ENCODE results near the gene SWT1.
"Not testable (repeated sequence)": the region's sequence is repeated elsewhere in the genome, so short reads cannot be mapped to it uniquely, and the experiment has no call there.

SWT1 gene

DNA sequence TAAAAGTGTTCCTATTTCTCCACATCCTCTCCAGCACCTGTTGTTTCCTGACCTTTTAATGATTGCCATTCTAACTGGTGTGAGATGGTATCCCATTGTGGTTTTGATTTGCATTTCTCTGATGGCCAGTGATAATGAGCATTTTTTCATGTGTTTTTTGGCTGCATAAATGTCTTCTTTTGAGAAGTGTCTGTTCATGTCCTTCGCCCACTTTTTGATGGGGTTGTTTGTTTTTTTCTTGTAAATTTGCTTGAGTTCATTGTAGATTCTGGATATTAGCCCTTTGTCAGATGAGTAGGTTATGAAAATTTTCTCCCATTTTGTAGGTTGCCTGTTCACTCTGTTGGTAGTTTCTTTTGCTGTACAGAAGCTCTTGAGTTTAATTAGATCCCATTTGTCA is 95.4 kb downstream of the SWT1 start:
- not testable (repeated sequence) for DNase-seq

DNA sequence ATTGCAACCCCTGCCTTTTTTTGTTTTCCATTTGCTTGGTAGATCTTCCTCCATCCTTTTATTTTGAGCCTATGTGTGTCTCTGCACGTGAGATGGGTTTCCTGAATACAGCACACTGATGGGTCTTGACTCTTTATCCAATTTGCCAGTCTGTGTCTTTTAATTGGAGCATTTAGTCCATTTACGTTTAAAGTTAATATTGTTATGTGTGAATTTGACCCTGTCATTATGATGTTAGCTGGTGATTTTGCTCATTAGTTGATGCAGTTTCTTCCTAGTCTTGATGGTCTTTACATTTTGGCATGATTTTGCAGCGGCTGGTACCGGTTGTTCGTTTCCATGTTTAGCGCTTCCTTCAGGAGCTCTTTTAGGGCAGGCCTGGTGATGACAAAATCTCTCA is 98.6 kb downstream of the SWT1 start:
- DNase-seq: not testable (repeated sequence)

DNA sequence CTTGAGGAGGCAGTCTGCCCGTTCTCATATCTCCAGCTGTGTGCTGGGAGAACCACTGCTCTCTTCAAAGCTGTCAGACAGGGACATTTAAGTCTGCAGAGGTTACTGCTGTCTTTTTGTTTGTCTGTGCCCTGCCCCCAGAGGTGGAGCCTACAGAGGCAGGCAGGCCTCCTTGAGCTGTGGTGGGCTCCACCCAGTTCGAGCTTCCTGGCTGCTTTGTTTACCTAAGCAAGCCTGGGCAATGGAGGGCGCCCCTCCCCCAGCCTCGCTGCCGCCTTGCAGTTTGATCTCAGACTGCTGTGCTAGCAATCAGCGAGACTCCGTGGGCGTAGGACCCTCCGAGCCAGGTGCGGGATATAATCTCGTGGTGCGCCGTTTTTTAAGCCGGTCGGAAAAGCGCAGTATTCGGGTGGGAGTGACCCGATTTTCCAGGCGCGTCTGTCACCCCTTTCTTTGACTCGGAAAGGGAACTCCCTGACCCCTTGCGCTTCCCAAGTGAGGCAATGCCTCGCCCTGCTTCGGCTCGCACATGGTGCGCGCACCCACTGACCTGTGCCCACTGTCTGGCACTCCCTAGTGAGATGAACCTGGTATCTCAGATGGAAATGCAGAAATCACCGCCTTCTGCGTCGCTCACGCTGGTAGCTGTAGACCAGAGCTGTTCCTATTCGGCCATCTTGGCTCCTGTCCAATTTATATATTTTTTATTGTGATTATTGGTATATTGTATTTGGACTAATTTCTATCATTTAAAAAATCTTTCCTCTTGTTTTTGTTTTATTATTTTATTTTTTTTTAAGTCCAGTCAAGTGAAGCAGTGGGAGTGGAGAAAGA is 100.4 kb downstream of the SWT1 start:
- DNase-seq: peak in 1 of 2 experiments; percentile 10

DNA sequence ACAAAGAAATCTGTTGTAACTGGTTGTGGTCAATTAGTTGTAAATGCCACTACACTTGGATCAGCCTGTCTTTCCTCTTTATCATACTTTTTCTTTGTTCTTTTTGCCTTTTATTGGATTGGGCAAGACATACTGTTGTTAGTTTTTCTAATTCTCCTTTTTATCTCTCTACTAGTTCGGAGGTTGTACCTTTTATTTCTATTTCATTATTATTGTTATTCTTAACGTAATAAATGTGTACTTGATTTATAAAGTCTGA is 100.9 kb downstream of the SWT1 start:
- DNase-seq: no peak

DNA sequence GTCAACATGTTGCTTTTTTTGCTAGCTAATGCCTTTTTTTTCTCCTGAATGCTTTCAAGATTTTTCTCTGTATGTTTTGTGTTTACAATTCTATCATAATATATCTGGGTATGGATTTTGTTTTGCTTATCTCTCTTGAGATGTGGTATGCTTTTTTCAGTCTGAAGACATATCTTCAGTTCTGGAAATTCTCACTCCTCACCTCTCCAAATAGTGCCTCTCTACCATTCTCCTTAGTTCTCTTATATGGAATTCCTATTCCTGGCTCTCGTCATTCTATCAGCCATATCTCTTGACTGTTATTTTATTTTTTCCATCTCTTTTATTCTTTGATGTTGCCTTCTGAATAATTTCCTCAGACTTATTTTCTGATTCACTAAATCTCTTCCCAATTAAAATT is 101.7 kb downstream of the SWT1 start:
- no peak for DNase-seq

DNA sequence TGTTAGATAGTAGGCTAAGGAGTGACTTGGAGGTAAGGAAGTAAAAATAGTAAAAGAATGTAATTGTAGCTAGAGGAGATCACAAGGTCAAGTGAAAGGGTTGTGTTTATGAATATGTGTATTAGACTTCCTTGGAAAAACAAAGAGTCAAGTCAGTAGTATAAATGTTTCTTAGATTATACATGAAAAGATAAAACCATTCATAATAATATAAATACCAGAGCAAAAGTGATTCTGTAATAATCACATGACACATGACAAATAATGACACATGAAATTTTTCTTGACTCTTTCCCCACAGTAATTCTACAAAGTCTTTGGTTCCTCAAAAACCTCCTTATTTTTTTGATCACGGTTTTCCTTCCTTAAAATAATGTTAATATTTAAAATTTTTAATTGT is 103.6 kb downstream of the SWT1 start:
- no peak for DNase-seq

DNA sequence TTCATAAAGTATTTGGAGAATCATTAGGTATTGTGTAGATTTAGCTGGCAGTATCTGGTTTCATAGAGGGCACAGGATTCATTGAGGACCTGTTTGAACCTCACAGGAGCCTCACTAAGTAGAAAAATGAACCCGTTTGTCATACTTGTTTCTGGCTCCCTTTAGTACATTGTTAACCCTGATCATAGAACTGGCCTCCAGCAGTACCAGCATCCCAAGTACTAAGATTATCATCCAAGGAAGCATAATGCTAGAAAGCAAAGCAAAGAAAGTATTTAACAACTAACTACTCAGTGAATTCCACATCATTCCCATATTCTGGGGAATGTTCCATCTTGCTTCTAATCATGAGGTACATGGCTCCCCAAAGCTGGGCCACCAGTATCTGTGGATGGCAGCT is 105.2 kb downstream of the SWT1 start:
- no peak for DNase-seq

DNA sequence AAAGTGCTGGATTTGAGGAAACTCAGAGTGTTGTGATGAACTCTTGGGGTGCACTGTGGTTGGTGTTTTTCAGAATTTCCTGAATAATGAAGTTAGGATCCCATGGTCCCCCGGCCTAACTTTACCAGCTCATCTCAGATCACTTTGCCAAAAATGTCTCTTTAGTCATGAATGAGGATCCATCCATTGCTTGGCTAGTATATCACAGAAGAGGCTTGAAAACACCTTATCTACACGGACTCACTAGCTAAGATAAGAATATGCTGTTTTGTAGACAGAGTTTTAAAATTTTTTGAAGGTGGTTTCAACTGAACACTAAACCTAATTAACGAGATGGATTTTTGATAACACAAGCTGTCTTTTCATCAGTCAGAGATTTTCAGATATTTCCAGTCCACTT is 106.3 kb downstream of the SWT1 start:
- DNase-seq: no peak

DNA sequence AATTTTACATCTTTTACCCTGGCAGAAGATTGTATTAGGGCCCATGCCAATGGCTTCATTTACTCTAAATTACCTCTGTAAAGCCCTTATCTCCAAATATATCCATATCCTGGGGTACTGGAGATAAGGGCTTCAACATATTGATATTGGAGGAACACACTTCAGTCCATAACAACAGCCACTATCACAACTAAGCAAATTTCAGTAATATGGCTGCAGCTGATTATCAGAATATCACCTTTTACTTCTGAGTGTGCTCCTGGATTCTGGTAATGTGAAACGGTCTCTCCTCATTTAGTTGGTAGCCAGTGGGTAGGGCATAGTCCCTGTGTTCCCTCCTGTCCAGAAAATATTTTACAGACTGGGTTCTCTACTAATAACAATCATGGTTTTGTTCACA is 106.8 kb downstream of the SWT1 start:
- DNase-seq: no peak

DNA sequence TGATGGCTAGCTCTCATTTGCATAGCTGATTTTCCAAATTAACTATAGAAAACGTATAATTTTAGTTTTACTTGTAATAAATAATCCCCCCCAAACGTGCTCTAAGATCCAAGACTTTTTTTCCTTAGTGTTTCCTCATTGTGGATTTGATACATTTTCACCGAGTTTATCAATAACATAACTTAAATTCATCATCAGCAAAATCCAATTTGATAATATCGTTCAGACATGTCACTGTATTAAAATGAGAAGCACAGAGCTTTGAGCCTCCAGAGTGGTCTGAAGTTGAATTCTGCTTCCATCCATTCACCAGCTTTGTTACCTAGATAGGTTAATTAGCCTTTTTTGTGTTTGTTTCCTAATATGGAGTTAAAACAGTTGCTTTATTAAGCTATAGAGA is 108.3 kb downstream of the SWT1 start:
- DNase-seq: no peak

DNA sequence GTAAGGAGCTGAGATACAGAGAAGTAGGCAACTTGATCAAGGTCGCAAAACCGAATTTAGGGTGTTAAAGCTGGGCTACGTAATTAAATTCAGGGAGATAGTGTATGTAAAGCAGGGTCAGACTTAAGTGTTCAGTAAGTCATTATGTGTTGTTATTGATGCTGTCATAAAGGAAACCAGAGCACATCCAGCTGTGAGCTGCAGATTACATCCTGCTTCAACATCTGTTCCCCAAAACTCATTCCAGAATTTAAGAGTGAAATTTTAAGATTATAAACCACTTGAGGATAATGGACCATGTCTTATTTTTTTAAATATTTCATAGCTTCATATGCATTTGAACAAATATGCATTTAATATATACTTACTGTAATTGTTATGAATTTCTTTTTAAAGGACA is 110.3 kb downstream of the SWT1 start:
- no peak for DNase-seq

DNA sequence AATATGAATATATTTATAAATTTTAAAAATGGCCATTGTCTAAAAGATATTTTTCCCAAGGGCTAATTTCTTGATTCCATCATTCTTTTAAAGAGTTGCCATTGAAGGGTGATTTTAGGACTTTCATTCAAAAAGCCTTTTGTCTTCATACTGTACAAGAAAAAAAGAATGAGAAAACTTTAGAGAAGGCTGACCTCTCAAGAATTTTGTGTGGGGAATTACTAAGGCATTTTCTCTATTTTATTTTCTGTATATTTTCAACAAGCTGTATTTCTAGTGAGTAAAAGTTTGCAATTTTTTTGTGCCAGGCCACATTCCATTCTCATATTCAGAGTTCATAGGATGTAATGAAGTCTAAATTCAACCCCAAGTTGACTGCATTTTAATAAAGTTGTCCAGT is 110.7 kb downstream of the SWT1 start:
- no peak for DNase-seq

DNA sequence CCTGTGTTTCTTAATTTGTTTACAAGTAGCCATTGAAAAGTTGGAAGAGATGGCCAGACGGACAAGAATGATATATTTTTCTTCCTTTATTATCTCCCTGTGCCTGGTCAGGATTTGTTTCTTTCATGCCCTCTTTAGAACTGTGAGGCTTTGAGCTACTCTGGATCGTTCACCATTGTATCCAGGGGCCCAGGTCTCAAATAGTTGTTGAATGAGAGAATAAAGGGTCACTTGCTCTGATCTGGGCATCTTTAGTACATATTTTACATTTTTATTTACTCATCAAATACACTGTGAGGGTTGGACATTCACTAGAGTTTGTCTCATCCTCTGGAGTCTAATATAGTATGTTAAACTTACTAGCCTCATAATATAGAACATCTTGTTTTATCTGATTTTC is 111.4 kb downstream of the SWT1 start:
- no peak for DNase-seq

DNA sequence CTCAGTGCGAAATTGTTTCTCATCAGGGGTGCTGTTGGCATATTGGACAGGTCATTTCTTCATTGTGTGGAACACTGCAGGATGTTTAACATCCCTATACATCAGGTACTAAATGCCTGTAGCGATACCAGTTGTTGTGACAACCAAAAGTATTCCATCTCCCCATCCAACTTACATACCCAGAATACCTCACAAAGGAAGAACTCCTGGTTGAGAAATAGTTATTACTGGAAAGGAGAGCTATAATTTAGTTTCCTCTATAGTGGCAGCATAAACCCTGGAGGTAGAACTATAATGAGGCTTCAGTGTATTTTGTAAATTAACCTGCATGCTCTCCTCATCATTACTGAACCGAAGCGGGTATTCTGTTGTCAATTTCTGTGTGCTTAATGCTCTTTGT is 115.0 kb downstream of the SWT1 start:
- no peak for DNase-seq

DNA sequence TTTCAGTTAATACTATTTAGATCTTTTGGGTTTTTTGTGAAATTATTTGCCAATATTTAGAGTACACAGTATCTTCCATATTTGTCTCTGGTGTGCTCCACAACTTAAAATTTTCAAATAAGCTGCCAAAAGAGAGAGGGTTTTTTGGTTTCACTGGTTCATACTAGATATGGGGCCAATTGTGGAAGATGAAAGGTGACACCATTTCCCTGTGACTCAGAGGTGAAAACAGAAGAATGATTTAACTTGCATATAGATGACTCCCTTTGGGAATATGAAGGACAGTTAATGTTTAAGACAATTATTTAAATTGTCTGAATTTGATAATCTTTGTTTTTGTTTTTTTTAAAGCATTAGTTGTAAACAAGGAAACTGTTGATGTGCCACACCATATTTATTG is 122.6 kb downstream of the SWT1 start:
- DNase-seq: no peak

DNA sequence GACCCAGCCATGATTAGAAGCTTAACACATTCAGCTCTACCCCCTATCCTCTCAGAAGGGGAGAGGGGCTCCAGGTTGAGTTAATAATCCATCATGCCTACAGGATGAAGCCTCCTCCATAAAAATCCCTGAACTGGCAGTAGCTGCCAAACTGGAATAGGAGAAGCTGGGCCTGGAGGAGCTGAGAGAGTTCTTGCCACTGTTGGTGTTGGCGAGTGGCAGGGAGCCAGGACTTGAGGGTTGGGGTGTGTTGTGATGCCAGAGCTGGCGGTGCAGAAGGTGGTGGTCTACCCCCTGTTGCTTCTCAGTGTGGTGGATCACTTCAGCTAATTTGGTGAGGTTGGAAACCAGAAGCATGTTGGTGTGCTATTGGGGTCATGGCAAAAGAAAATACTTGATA is 123.6 kb downstream of the SWT1 start:
- no peak for DNase-seq

DNA sequence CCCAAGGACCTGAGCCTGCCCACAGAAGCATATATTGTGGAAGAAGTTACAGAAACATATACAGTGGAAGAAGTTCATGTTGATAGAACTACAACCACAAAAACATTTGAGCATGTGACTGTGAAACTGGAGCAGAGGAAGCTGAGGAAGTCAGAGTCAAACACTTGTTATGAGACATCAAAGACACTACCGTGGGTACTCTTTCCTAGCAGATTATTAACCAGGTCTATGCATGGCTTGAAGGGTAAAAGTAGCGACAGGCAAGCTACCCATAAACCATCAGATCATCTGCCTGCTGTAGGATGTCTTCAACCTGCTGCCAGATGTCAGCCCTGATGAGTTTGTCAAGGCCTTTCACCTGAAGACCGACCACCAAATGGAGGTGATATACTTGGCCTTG is 124.3 kb downstream of the SWT1 start:
- DNase-seq: no peak

DNA sequence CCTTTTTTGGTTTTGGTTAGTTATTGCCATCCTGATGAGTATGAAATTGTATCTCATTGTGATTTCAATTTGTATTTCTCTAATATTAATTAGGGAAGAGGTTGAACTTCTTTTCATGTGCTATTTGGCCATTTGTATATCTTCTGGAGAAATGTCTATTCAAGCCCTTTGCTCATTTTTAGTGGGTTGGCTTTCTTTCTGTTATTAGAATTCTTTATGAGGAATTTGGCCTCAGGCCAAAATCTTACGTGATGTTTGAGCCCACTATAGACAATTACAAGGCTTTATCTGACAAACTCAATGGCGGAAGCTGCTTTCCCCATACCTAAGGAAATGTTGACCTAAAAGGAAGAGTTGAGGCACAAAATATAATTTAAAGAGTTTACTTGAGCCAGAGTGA is 127.1 kb downstream of the SWT1 start:
- no peak for DNase-seq

DNA sequence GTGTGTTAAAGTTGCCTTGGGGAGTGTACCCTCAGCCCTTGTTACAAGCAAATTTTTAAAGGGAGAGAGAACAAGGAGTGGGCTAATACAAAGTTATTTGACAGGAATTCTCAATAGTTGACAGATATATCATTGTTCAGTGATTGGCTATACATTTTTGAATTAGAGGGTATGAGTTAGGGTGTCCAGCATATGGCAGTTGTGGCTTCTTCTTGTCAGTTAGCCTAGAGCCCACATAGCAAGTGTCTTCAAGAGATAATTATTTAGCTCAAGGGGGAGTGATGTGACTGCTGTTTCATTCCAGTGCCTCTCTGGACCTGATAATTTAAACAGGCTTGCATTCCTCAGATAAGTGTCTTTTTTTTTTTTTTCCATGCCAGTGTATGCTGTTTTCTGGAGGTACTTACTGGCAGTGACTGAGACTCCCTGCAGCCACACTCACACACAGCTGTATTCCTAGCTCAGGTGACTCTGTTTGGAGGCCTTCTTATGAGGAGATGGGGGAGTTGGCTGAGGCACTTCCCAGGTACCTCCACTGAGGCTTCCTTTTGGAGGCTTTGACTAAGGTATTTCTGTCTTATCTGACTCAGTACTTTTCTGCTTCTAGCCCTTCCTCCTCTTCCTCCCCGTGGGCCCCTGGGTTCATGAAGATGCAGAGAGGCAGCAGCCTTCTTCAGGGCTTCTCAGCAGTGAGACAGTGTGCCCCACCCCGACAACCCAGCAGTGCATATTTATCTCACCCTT is 127.7 kb downstream of the SWT1 start:
- DNase-seq: no peak

DNA sequence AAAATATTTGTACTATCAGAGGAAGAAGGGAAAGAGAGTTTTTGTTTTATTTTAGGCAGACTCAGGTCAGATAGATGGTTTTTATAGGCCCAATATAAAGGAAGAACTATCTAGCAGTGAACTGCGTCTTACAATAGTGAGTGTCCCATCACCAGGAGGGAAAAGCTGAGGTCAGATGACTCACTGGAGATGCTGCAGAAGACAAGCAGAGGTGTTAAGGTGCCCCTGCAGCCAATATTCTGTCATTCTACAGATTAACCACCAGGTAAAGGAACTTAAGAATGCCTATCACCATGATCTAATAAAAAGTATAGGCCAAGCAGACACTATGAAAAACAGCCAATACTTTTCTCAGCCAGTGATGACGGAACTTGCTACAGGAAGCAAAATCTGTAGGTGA is 130.5 kb downstream of the SWT1 start:
- no peak for DNase-seq

DNA sequence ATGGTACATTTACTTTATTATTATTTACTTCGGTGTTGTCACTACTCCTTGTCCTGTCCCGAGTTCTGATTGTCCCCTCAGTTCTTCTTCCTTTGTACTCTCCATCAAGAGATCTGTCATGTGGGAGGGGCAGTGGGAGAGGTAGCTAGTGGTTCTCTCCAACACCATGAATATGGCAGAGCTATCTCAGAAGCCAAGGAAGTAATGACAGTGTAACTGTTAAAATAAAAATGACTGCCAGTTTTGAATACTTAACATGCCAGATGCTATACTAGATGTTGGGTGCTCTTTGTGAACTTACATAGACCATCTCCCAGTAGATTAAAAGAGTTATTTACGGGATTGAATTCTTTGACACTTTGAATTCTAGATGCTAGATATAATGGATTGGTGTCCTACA is 131.5 kb downstream of the SWT1 start:
- no peak for DNase-seq

DNA sequence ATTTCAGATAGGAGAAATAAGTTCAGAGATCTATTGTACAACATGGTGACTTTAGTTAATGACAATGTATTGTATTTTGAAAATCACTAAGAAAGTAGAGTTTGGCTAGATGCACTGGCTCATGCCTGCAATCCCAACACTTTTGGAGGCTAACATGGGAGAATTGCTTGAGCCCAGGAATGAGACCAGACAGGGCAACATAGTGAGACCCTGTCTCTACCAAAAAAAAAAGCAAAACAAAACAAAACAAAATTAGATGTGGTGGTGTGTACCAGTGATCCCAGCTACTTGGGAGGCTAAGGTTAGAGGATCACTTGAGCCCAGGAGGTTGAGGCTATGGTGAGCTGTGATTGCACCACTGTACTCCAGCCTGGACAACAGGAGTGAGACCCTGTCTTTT is 132.9 kb downstream of the SWT1 start:
- no peak for DNase-seq

DNA sequence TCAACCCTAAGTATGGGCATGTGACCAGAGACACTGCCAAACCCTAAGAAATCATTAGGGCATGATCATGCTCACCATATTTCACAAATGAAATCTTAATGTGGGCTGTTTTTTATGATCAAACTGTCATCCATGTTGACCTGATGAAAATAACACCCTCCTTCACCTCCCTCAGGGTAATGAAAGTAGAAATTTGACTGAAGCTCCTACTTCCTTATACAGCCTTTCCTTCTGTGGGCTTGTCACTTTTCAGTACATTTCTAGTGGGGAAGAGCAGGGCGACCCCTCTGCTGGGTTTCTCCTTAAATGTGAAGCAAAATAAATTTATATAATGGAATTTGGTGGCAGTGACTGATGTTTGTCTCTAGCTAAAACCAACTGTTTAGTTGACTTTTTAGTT is 134.2 kb downstream of the SWT1 start:
- no peak for DNase-seq

DNA sequence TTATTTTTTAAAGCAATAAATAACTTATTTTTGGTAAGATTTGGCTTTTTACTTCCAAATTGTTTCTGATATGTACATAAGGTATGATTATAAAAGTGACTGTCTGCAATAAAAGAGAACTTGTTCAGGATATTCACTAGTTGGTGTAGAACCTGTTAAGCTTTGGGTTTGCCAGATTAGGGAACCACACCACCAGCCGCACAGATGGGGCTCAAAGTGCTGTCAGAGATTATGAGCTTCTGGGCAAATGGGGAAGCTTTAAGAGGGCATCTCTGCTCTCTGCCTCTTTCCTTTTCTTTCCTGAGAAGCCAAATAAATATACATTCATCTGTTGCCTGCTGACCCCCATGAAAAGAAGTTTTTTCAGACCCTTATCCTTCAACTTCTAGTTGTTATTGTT is 134.7 kb downstream of the SWT1 start:
- peak; percentile 10 to 59 for DNase-seq

DNA sequence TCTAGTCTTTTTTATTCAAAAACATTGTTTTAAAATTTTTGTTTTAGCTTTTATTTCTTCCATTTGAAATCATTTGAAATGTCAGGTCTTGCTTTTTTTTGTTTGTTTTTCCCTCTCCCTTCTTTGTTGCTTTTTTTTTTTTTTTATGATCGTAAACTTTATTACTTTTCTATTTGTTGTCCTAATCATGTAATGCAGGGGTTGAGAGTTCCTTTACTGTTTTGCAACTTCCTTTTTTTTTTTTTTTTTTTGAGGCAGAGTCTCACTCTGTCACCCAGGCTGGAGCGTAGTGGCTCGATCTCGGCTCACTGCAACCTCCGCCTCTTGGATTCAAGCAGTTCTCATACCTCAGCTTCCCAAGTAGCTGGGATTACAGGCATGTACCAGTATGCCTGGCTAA is 135.3 kb downstream of the SWT1 start:
- no peak for DNase-seq

Measured in NCI-H524 (cell line).